GM19438 (cell line): ENCODE data around the gene DLGAP1.
A peak's percentile ranks its signal among the peaks of the same experiment; 100 is the strongest.
"Not testable (repeated sequence)": the region's sequence is repeated elsewhere in the genome, so short reads cannot be mapped to it uniquely, and the experiment has no call there.

Source experiments
- ATAC-seq: cut with Tn5 transposase; IDR thresholded peaks from one replicate; pipeline ENCODE4 v1.9.1; 2021; ENCODE audit warnings: low read depth; ENCODE audit not compliant: unreplicated experiment

The DLGAP1 gene

GRCh38 chr18:3472681-3473544 lies 982.2 kb downstream of the DLGAP1 start:
- ATAC-seq, result peak; percentile 83

- ATAC-seq, result not testable (repeated sequence)
These were observed 983.0 kb downstream of the DLGAP1 start for GRCh38 chr18:3472121-3472520.

- no peak for ATAC-seq
These were observed 983.9 kb downstream of the DLGAP1 start for GRCh38 chr18:3471141-3471648.

GRCh38 chr18:3468833-3469232 lies 986.3 kb downstream of the DLGAP1 start:
- no peak for ATAC-seq

GRCh38 chr18:3468066-3468705 lies 986.9 kb downstream of the DLGAP1 start:
- ATAC-seq, result no peak

- no peak for ATAC-seq
These were observed 988.2 kb downstream of the DLGAP1 start for GRCh38 chr18:3466872-3467271.

GRCh38 chr18:3466045-3466444 lies 989.1 kb downstream of the DLGAP1 start:
- ATAC-seq, result no peak

- no peak for ATAC-seq
These were observed 992.1 kb downstream of the DLGAP1 start for GRCh38 chr18:3463051-3463450.

- ATAC-seq, result no peak
These were observed 993.4 kb downstream of the DLGAP1 start for GRCh38 chr18:3461704-3462103.

GRCh38 chr18:3460823-3461398 lies 994.2 kb downstream of the DLGAP1 start:
- no peak for ATAC-seq

- ATAC-seq, result no peak
These were observed 995.9 kb downstream of the DLGAP1 start for GRCh38 chr18:3458952-3459853.

- no peak for ATAC-seq
These were observed 996.7 kb downstream of the DLGAP1 start for GRCh38 chr18:3458378-3458777.

- no peak for ATAC-seq
These were observed 997.8 kb downstream of the DLGAP1 start for GRCh38 chr18:3457261-3457724.

- no peak for ATAC-seq
These were observed 998.4 kb downstream of the DLGAP1 start for GRCh38 chr18:3456686-3457069.

- no peak for ATAC-seq
These were observed 999.0 kb downstream of the DLGAP1 start for GRCh38 chr18:3455907-3456685.

- ATAC-seq, result no peak
These were observed 999.9 kb downstream of the DLGAP1 start for GRCh38 chr18:3455090-3455635.

- no peak for ATAC-seq
These were observed 1000.6 kb downstream of the DLGAP1 start for GRCh38 chr18:3454365-3455089.

- ATAC-seq, result no peak
These were observed 1001.4 kb downstream of the DLGAP1 start for GRCh38 chr18:3453540-3454364.
